ENCODE measurements around the gene DUSP9.
"Not testable (repeated sequence)": the region's sequence is repeated elsewhere in the genome, so short reads cannot be mapped to it uniquely, and the experiment has no call there.

Gene DUSP9

DNA sequence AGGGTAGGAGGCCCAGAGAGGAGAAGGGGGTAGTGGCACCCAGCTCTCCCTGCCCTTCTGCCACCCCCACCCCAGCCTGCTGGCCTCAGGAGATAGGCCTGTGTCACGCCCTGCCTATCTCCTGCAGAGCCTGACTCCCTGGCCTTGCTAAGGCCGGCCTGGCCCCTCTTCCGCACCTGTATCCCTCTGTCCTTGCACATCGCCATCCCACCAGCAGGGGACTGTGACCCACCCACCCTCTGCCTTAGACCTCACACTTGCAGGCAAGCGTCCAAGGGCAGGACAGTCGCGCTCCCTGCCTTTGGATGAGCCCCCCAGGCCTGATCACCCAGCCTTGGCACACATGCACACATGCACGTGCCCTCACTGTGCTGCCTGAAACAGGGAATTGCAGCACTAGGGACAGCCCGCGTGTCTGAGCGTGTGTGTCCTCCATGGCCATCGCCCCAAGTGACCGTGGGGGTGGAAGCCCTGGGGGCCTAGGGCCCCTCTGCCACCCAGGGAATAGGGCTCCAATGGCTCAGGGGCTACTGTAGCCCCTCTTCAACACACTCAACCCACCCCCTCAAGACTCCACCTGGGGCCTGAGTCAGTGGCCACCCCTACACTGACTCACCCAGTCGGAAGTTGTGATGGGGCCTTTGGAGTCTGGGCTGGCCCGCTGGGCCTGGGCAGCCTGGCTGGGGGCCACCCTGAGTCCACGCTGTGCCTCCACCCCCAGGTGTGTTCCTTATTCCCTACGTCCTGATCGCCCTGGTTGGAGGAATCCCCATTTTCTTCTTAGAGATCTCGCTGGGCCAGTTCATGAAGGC lies 42.9 kb downstream of the DUSP9 start:
- Histone ChIP-seq H3K27me3 (ENCODE audit: insufficient read depth, poor library complexity, severe bottlenecking) (no peaks in the 10 kb centered on the region), H3K4me3 (replicated peaks; ENCODE audit: insufficient read depth, low read length) (no peak overlapping the region), H3K27ac (replicated peaks) (no peak overlapping the region)
- TF ChIP-seq, protein P1, sequence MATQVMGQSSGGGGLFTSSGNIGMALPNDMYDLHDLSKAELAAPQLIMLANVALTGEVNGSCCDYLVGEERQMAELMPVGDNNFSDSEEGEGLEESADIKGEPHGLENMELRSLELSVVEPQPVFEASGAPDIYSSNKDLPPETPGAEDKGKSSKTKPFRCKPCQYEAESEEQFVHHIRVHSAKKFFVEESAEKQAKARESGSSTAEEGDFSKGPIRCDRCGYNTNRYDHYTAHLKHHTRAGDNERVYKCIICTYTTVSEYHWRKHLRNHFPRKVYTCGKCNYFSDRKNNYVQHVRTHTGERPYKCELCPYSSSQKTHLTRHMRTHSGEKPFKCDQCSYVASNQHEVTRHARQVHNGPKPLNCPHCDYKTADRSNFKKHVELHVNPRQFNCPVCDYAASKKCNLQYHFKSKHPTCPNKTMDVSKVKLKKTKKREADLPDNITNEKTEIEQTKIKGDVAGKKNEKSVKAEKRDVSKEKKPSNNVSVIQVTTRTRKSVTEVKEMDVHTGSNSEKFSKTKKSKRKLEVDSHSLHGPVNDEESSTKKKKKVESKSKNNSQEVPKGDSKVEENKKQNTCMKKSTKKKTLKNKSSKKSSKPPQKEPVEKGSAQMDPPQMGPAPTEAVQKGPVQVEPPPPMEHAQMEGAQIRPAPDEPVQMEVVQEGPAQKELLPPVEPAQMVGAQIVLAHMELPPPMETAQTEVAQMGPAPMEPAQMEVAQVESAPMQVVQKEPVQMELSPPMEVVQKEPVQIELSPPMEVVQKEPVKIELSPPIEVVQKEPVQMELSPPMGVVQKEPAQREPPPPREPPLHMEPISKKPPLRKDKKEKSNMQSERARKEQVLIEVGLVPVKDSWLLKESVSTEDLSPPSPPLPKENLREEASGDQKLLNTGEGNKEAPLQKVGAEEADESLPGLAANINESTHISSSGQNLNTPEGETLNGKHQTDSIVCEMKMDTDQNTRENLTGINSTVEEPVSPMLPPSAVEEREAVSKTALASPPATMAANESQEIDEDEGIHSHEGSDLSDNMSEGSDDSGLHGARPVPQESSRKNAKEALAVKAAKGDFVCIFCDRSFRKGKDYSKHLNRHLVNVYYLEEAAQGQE (IDR thresholded peaks at IDR 0.05; ENCODE audit: insufficient replicate concordance, low read depth), result no peak
- DNase-seq (ENCODE audit: low read depth in 1 of 2, low spot score in 1 of 2), result no peak

GRCh38 chrX:153690466-153690865 lies 43.5 kb downstream of the DUSP9 start:
- H3K27ac ChIP-seq (replicated peaks), result no peak overlapping the region
- no peak for DNase-seq (ENCODE audit: low read depth in 1 of 2, low spot score in 1 of 2)
- TF ChIP-seq SPI1 (IDR thresholded peaks at IDR 0.05; ENCODE audit: borderline replicate concordance, low read depth) (no peak), GABPA (IDR thresholded peaks at IDR 0.05; ENCODE audit: low read depth) (no peak), POLR2AphosphoS5 (IDR thresholded peaks at IDR 0.05; ENCODE audit: low read depth) (no peak)
- TF ChIP-seq, protein P1 (IDR thresholded peaks at IDR 0.05; ENCODE audit: insufficient replicate concordance, low read depth), result no peak
- TF ChIP-seq, protein P2, sequence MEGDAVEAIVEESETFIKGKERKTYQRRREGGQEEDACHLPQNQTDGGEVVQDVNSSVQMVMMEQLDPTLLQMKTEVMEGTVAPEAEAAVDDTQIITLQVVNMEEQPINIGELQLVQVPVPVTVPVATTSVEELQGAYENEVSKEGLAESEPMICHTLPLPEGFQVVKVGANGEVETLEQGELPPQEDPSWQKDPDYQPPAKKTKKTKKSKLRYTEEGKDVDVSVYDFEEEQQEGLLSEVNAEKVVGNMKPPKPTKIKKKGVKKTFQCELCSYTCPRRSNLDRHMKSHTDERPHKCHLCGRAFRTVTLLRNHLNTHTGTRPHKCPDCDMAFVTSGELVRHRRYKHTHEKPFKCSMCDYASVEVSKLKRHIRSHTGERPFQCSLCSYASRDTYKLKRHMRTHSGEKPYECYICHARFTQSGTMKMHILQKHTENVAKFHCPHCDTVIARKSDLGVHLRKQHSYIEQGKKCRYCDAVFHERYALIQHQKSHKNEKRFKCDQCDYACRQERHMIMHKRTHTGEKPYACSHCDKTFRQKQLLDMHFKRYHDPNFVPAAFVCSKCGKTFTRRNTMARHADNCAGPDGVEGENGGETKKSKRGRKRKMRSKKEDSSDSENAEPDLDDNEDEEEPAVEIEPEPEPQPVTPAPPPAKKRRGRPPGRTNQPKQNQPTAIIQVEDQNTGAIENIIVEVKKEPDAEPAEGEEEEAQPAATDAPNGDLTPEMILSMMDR (IDR thresholded peaks at IDR 0.05; ENCODE audit: insufficient read depth, low read length), result no peak
- H3K27me3 ChIP-seq (ENCODE audit: insufficient read depth, poor library complexity, severe bottlenecking), result no peaks in the 10 kb centered on the region
- H3K4me3 ChIP-seq (replicated peaks; ENCODE audit: insufficient read depth, low read length), result no peak overlapping the region

- not testable (repeated sequence) for H3K27ac ChIP-seq (replicated peaks); DNase-seq (ENCODE audit: low read depth in 1 of 2, low spot score in 1 of 2); H3K4me3 ChIP-seq (replicated peaks; ENCODE audit: insufficient read depth, low read length); H3K27me3 ChIP-seq (ENCODE audit: insufficient read depth, poor library complexity, severe bottlenecking)
Measured at GRCh38 chrX:153691032-153691827, 44.2 kb downstream of the DUSP9 start.

DNA sequence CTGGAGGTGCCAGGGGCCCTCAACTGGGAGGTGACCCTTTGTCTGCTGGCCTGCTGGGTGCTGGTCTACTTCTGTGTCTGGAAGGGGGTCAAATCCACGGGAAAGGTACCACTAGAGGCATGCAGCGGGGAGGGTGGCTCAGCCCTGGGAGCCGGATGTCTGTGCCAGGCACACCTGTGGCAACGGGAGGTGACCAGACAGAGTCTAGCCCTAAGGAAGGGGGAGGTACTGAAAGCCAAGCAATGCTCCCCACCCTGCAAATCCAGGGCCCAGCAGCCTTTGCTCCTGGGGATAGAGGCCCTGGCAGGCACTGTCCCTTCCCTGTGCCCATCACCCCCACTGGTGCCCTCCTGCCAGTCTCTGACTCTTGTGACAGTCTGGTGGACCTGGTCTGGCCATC lies 45.0 kb downstream of the DUSP9 start:
- H3K27ac ChIP-seq (replicated peaks), result no peak overlapping the region
- no peak for TF ChIP-seq GABPA (IDR thresholded peaks at IDR 0.05; ENCODE audit: low read depth)
- TF ChIP-seq, protein P2 (IDR thresholded peaks at IDR 0.05; ENCODE audit: insufficient read depth, low read length), result no peak

More for the DNA sequence above, 45.0 kb downstream of the DUSP9 start:
- Histone ChIP-seq H3K4me3 (replicated peaks; ENCODE audit: insufficient read depth, low read length) (no peak overlapping the region), H3K27me3 (ENCODE audit: insufficient read depth, poor library complexity, severe bottlenecking) (no peaks in the 10 kb centered on the region)
- DNase-seq (ENCODE audit: low read depth in 1 of 2, low spot score in 1 of 2), result no peak

All from HL-60 (cell line).